Urothelium cell line (cell line): Measurements from ENCODE around the gene ACP5.
A peak's percentile ranks its signal among the peaks of the same experiment; 100 is the strongest.

Source experiments
- DNase-seq: peaks from one replicate; pipeline ENCODE4 v3.0.0; 2011; ENCODE audit warnings: low spot score, mixed read lengths
- FAIRE-seq: peaks from 2 replicates; lab custom pipeline; 2011; peaks lifted over from hg19 to GRCh38; lab: Jason Lieb, UNC

Gene ACP5

GRCh38 chr19:11550265-11550664 lies 27.2 kb downstream of the ACP5 start:
- DNase-seq (no peak), FAIRE-seq (no peak)

GRCh38 chr19:11549386-11549953 lies 28.0 kb downstream of the ACP5 start:
- FAIRE-seq (no peak), DNase-seq (no peak)

- no peak for DNase-seq
- FAIRE-seq, result no peak
Observed at GRCh38 chr19:11547929-11548700, 29.3 kb downstream of the ACP5 start.

- no peak for DNase-seq
- no peak for FAIRE-seq
Observed at GRCh38 chr19:11541238-11541637, 36.2 kb downstream of the ACP5 start.

- no peak for FAIRE-seq
Observed at GRCh38 chr19:11540645-11541044, 36.8 kb downstream of the ACP5 start.

GRCh38 chr19:11539495-11540365 lies 37.7 kb downstream of the ACP5 start:
- no peak for FAIRE-seq
- DNase-seq, result no peak

More at GRCh38 chr19:11540645-11541044, 36.8 kb downstream of the ACP5 start:
- no peak for DNase-seq

- DNase-seq, result peak; percentile 60
- FAIRE-seq, result no peak
Observed at GRCh38 chr19:11538232-11539036, 39.0 kb downstream of the ACP5 start, which contains the start of gene CNN1. TSS of gene CNN1 (plus strand) at chr19:11538851. CDS start at chr19:11538928, 77 bp downstream.

GRCh38 chr19:11535792-11536595 lies 41.5 kb downstream of the ACP5 start:
- no peak for FAIRE-seq

GRCh38 chr19:11534948-11535347 lies 42.5 kb downstream of the ACP5 start:
- FAIRE-seq, result no peak

More at GRCh38 chr19:11535792-11536595, 41.5 kb downstream of the ACP5 start:
- DNase-seq, result peak; percentile 89

GRCh38 chr19:11534538-11534937 lies 42.9 kb downstream of the ACP5 start:
- FAIRE-seq, result no peak
- no peak for DNase-seq

More at GRCh38 chr19:11534948-11535347, 42.5 kb downstream of the ACP5 start:
- DNase-seq, result no peak

- peak; percentile 46 for DNase-seq
- no peak for FAIRE-seq
Observed at GRCh38 chr19:11530432-11530831, 47.0 kb downstream of the ACP5 start.

GRCh38 chr19:11528551-11529341 lies 48.7 kb downstream of the ACP5 start, which contains the start of gene ECSIT:
TSS of gene ECSIT (minus strand) at chr19:11529134. CDS start at chr19:11519170, 9,964 bp downstream.
- peak; percentile 91 for DNase-seq
- no peak for FAIRE-seq
